HepG2 (cell line): Measurements from ENCODE around the gene NGFR. TPM values are rescaled to one million over a fixed set of nuclear protein-coding genes. Genes with fewer than 3 reads are reported as not detected.

Experiments
- ARNT2 ChIP-seq: sonication (generic); formaldehyde crosslinking; IDR thresholded peaks from 2 replicates; pipeline ENCODE4 v1.8.0; 2022; ENCODE audit warnings: mild to moderate bottlenecking, low read depth, missing genetic modification reagents, moderate library complexity
- BORCS8-MEF2B ChIP-seq: sonication (generic); formaldehyde crosslinking; IDR thresholded peaks from 2 replicates; pipeline ENCODE4 v1.8.0; 2022; ENCODE audit warnings: mild to moderate bottlenecking, missing genetic modification reagents
- CEBPB ChIP-seq: IDR thresholded peaks from 2 replicates; pipeline ENCODE4 v1.6.1; 2011; ENCODE audit warnings: low read depth, low read length, improper control_type of control experiment, borderline replicate concordance
- HNRNPUL1 ChIP-seq: fragments of 200-400 bp; formaldehyde crosslinking; IDR thresholded peaks from 2 replicates; pipeline ENCODE4 v1.6.1; 2017; ENCODE audit warnings: low read depth, mild to moderate bottlenecking, low read length, moderate library complexity
- KDM2A ChIP-seq: sonication (generic); formaldehyde crosslinking; IDR thresholded peaks from 2 replicates; pipeline ENCODE4 v1.4.0; 2020; ENCODE audit warnings: low read depth, missing genetic modification reagents, borderline replicate concordance
- LCORL ChIP-seq, 2 experiments: fragments of 450-650 bp in 1 of 2; sonication (generic) in 1 of 2; formaldehyde crosslinking in 1 of 2; IDR thresholded peaks; 2 replicates each; pipeline versions ENCODE4 v1.5.0 to v1.6.1; 2017 to 2020; ENCODE audit warnings: antibody characterized with exemption in 1 of 2, missing genetic modification reagents in 1 of 2
- MAFG ChIP-seq: sonication (generic); formaldehyde crosslinking; IDR thresholded peaks from 2 replicates; pipeline ENCODE4 v1.5.1; 2020; ENCODE audit warnings: mild to moderate bottlenecking, missing genetic modification reagents
- PAWR ChIP-seq: sonication (generic); formaldehyde crosslinking; IDR thresholded peaks from 2 replicates; pipeline ENCODE4 v1.4.0; 2020; ENCODE audit warnings: missing genetic modification reagents, mild to moderate bottlenecking, borderline replicate concordance
- PHF21A ChIP-seq: sonication (generic); formaldehyde crosslinking; IDR thresholded peaks from 2 replicates; pipeline ENCODE4 v1.5.0; 2020; ENCODE audit warnings: mild to moderate bottlenecking, missing genetic modification reagents
- RARA ChIP-seq: IDR thresholded peaks from 2 replicates; pipeline ENCODE4 v1.6.1; 2016; ENCODE audit warnings: missing genetic modification reagents, missing compliant biosample characterization
- SAP130 ChIP-seq: IDR thresholded peaks from 2 replicates; pipeline ENCODE4 v1.6.1; 2016; ENCODE audit warnings: low read depth
- ZBTB14 ChIP-seq: sonication (generic); formaldehyde crosslinking; IDR thresholded peaks from 2 replicates; pipeline ENCODE4 v1.4.0; 2020; ENCODE audit warnings: missing genetic modification reagents
- ZFY ChIP-seq: sonication (generic); formaldehyde crosslinking; IDR thresholded peaks from 2 replicates; pipeline ENCODE4 v1.4.0; 2020; ENCODE audit warnings: missing genetic modification reagents
- ZKSCAN1 ChIP-seq: fragments of 150-350 bp; IDR thresholded peaks from 2 replicates; pipeline ENCODE4 v1.6.1; 2014; ENCODE audit warnings: low read length
- ZNF101 ChIP-seq: sonication (generic); formaldehyde crosslinking; IDR thresholded peaks from 2 replicates; pipeline ENCODE4 v1.4.0; 2020; ENCODE audit warnings: mild to moderate bottlenecking, low read depth, missing genetic modification reagents, borderline replicate concordance
- ZNF207 ChIP-seq: fragments of 450-650 bp; IDR thresholded peaks from 2 replicates; pipeline ENCODE4 v1.6.1; 2016; ENCODE audit warnings: antibody characterized with exemption, borderline replicate concordance
- ZNF33B ChIP-seq: sonication (generic); formaldehyde crosslinking; IDR thresholded peaks from 2 replicates; pipeline ENCODE4 v1.5.1; 2020; ENCODE audit warnings: mild to moderate bottlenecking, missing genetic modification reagents
- ZNF350 ChIP-seq: sonication (generic); formaldehyde crosslinking; IDR thresholded peaks from 2 replicates; pipeline ENCODE4 v1.4.0; 2020; ENCODE audit warnings: mild to moderate bottlenecking, low read depth, missing genetic modification reagents, borderline replicate concordance
- ZNF432 ChIP-seq: sonication (generic); formaldehyde crosslinking; IDR thresholded peaks from 2 replicates; pipeline ENCODE4 v1.5.0; 2020; ENCODE audit warnings: missing genetic modification reagents, mild to moderate bottlenecking, borderline replicate concordance
- ZNF569 ChIP-seq: sonication (generic); formaldehyde crosslinking; IDR thresholded peaks from 2 replicates; pipeline ENCODE4 v1.5.0; 2020; ENCODE audit warnings: mild to moderate bottlenecking, missing genetic modification reagents, moderate library complexity, borderline replicate concordance
- ZNF691 ChIP-seq: sonication (generic); formaldehyde crosslinking; IDR thresholded peaks from 2 replicates; pipeline ENCODE4 v1.4.0; 2020; ENCODE audit warnings: missing genetic modification reagents, low read depth, mild to moderate bottlenecking, borderline replicate concordance
- ZNF850 ChIP-seq: sonication (generic); formaldehyde crosslinking; conservative IDR thresholded peaks from 2 replicates; pipeline ENCODE4 v1.9.0; 2021; ENCODE audit warnings: mild to moderate bottlenecking, missing genetic modification reagents
- ZNF891 ChIP-seq: sonication (generic); formaldehyde crosslinking; IDR thresholded peaks from 2 replicates; pipeline ENCODE4 v1.5.0; 2020; ENCODE audit warnings: mild to moderate bottlenecking, missing genetic modification reagents
- polyA plus RNA-seq, 8 experiments: library from polyadenylated mRNA; depleted of rRNA in 3 of 8; stranded (reverse) in 7 of 8; unstranded in 1 of 8; fragments of >200 nt; fragmentation: Illumina TruSeq in 4 of 8; extraction: Trizol in 4 of 8; gene quantifications; 2 replicates each; pipeline versions ENCODE4 v1.2.1 to v1.2.3, GENCODE V29; 2011 to 2016; ENCODE audit warnings: low read depth in 4 of 8, missing spikeins in 1 of 8, mixed read lengths in 1 of 8; ENCODE audit not compliant: insufficient read depth in 1 of 8
- total RNA-seq, 5 experiments: library from RNA; depleted of rRNA; stranded (reverse); fragments of >200 nt; fragmentation: Illumina TruSeq; extraction: Trizol; gene quantifications; 2 replicates each; pipeline ENCODE4 v1.2.3, GENCODE V29; 2016; ENCODE audit warnings: low read depth in 1 of 5
- TF ChIP-seq, protein P1 (sequence below): IDR thresholded peaks from 2 replicates; pipeline ENCODE4 v1.6.1; 2016; ENCODE audit warnings: missing biosample characterization, missing genetic modification reagents, low read depth
- TF ChIP-seq, protein P2 (sequence below): sonication (generic); formaldehyde crosslinking; IDR thresholded peaks from 2 replicates; pipeline ENCODE4 v1.4.0; 2020; ENCODE audit warnings: missing genetic modification reagents

Gene NGFR
- total and polyA plus RNA-seq, 2 of the 13 experiments (the other 11 are each of a cell fraction or from before 2014, with no cell fraction given), result 1.1 to 1.8 TPM

DNA sequence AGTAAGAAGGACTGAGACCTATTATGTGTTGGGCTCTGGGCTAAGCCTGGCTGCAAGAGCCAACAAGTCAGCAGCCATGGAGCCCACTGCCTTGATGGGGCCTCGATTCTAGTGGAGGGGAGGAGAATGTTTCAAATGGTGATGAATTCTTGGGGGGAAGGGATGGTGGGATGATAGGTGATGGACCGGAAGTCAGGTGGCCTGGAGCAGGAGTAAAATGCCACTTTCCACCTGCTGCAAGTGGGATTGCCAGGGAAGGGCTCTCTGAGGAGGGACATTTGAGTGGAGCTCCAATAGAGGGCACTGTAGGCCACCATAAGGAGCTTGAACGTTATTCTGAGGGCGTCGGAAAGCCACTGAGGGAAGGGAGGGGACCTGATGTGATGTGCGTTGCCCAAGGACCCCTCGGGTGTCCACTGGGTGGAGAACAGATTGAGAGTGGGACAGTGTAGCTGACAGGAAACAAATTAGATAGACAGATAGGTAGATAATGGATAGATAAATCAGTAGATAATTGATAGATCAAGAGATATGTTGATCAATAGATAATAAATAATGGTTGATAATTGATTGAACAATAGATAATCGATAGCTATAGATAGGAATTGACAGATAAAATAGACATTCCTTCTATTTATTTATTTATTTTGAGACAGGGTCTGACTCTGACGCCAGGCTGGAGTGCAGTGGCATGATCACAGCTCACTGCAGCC lies 62.4 kb downstream of the NGFR start (continued):
- TF ChIP-seq ZNF691 (CRISPR knock-in tag) (0 out of 2 replicates have a peak, but pooled peaks have one; percentile 50), ZNF350 (CRISPR knock-in tag) (no peak), KDM2A (CRISPR knock-in tag) (peak; percentile 59; the same call in 1 of the 2 replicates), MAFG (CRISPR knock-in tag) (no peak), ZNF33B (CRISPR knock-in tag) (no peak), ZNF101 (CRISPR knock-in tag) (no peak), PAWR (CRISPR knock-in tag) (no peak), SAP130 (peak; percentile 34; the same call in 1 of the 2 replicates), BORCS8-MEF2B (peak; percentile 55; the same call in 1 of the 2 replicates), ZNF432 (CRISPR knock-in tag) (no peak), ZNF569 (CRISPR knock-in tag) (no peak), ARNT2 (CRISPR knock-in tag) (no peak), ZNF850 (CRISPR knock-in tag) (no peak), RARA (CRISPR knock-in tag) (no peak), ZNF207 (no peak), LCORL (IDR thresholded peaks at IDR 0.05) (no peak), LCORL (CRISPR knock-in tag; IDR thresholded peaks at IDR 0.05) (0 out of 2 replicates have a peak, but pooled peaks have one; percentile 22), CEBPB (no peak), HNRNPUL1 (no peak), ZBTB14 (CRISPR knock-in tag) (no peak), ZKSCAN1 (peak; percentile 67), PHF21A (CRISPR knock-in tag) (no peak), ZNF891 (CRISPR knock-in tag) (no peak), ZFY (CRISPR knock-in tag) (no peak)
- TF ChIP-seq, protein P1, sequence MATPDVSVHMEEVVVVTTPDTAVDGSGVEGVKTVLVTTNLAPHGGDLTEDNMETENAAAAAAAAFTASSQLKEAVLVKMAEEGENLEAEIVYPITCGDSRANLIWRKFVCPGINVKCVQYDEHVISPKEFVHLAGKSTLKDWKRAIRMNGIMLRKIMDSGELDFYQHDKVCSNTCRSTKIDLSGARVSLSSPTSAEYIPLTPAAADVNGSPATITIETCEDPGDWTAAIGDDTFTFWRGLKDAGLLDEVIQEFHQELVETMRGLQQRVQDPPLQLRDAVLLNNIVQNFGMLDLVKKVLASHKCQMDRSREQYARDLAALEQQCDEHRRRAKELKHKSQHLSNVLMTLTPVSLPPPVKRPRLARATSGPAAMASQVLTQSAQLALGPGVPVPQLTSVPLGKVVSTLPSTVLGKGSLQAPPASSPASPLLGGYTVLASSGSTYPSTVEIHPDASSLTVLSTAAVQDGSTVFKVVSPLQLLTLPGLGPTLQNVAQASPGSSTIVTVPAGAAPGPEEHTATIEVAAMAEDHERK (CRISPR knock-in tag), result no peak
- TF ChIP-seq, protein P2, sequence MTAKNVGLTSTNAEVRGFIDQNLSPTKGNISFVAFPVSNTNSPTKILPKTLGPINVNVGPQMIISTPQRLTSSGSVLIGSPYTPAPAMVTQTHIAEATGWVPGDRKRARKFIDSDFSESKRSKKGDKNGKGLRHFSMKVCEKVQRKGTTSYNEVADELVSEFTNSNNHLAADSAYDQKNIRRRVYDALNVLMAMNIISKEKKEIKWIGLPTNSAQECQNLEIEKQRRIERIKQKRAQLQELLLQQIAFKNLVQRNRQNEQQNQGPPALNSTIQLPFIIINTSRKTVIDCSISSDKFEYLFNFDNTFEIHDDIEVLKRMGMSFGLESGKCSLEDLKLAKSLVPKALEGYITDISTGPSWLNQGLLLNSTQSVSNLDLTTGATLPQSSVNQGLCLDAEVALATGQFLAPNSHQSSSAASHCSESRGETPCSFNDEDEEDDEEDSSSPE (CRISPR knock-in tag), result no peak
